Amniotic epithelial cell (primary cell): Measurements from ENCODE around the gene FOXP2.
A peak's percentile ranks its signal among the peaks of the same experiment; 100 is the strongest.
"Not testable (repeated sequence)": the region's sequence is repeated elsewhere in the genome, so short reads cannot be mapped to it uniquely, and the experiment has no call there.

ENCODE experiments used
- DNase-seq: peaks from one replicate; pipeline ENCODE4 v3.0.0-alpha.2; 2010; ENCODE audit warnings: low read depth

Gene FOXP2

DNA sequence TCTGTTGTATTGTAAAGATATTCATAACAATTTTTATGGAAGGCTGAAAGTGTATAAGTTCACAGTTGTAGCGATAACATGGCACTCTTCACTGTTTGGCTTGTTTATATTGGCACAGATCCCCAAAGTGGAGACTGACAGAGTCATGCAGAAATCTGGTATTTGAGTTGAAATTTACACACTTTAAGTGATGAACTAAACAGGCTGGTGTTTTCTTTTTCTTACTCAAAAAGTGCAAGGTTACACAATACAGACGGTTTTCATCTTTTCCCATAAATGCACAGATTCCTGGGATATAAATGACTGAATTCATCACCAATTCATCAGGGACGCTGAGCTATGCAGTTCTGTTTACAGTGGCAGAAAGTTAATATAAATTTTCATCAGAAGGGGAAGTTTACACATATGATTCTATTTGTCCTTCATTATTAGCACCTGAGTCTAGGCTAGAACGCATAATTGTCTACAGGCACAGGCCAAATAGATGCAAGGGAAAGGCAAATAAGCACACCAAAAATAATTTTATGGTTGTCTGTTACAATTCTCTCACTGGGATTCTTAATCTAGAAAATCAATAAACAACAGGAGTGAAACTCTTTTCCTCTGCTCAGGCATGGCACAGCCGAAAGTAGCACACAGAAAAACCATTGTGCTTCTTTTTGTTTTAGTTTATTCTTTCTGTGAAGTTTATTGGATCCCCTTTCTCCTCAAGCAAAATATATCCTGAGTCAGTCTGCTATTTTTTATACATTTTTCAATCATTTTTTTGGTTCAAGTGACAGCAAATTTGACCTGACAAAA is 88.0 kb downstream of the FOXP2 start:
- peak; percentile 1 for DNase-seq

DNA sequence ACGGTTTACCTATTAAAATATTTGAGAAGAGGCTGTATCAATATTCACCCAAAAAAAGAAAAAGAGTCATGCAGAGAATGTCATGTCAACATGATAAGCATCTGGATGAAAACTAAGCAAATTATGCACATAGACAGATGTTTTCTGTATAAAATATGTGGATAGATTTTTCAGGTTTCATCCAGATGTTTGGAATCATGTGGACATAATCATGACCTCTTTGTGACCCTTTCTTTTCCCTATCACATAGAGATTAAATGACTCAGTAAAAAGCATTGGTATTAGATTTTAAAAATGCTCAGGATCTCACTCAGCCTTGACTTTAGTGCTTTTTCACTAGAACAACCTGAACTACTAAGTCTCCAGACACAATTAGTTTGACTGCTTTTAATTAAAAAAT is 90.0 kb downstream of the FOXP2 start:
- DNase-seq = no peak

DNA sequence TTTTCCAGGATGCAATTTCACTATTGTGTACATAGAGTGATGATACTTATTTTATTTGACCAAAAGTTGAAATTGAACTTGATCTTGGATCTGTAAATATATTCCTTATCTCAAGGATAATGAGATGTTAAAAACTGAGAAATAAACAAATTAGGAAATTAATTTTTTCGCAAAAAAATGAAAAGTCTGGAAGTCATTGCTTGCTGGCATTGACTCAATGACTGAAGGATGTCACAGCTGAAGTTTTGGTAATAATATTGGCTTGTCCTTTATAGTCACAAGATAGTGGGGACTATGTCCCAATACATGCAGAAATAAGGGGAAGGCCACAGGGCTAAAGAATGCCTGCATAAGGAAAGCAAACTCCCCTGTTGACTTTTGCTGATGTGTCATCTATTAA is 92.8 kb downstream of the FOXP2 start:
- no peak for DNase-seq

DNA sequence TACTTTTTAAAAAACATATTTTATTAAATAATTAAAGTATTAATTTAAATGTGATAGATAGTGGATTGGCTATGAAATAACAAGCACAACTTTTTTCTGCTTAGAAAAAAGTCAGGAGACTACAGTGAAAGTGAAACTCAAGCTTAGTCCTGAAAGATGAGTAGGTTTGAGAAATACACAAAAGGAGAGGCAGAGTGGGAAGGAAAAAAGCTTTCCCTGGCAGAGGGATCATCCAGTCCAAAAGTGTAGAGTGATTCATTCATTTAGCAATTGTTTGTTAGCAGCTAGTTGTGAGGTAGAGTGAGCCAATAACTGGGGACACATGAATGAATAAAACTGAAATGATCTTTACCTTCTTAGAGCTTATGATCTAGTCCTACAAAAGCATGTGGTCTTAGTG is 93.5 kb downstream of the FOXP2 start:
- peak; percentile 26 for DNase-seq

DNA sequence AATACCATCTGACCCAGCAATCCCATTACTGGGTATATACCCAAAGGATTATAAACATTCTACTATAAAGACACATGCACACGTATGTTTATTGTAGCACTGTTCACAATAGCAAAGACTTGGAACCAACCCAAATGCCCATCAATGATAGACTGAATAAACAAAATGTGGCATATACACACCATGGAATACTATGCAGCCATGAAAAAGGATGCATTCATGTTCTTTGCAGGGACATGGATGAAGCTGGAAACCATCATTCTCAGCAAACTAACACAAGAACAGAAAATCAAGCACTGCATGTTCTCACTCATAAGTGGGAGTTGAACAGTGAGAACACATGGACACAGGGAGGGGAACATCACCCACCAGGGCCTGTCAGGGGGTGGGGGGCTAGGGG is 96.2 kb downstream of the FOXP2 start:
- DNase-seq = not testable (repeated sequence)

DNA sequence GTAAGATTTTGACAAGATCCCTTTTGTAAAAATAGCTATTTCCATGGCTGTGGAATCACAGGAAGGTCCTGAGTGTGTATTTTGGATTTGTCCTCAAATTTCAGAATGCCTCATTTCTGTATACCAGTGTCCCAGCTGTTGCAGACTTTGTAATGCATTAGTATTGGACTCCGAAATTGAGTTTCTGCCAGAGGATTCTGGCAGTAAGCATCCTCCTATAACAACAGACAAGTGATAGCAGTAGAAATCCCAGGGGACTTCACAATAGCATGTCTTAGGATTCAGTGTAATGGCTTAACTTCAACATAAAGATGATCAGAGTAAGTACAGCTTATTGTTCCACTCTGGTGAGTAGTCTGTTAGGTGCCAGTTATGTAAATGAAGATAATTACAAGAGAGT is 104.6 kb downstream of the FOXP2 start:
- DNase-seq = no peak

DNA sequence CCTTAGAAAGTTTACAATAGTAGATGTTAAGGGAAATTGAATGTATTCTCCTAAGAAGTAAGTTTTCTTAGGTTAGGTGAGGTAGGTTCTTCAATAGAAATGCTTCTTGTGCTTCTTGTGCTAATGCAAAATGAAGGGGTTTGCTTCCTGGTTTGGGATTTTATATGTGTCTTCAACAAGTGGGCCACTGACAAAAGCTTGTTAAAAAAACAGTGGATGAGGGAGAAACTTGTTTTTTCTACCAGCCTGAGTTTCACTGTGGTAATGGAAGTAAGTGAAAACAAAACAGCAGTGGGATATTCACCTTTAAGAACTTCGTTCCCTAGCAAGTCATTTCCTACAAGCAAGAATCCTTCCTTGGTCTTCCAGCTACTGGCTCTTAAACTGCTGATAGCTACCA is 107.5 kb downstream of the FOXP2 start:
- DNase-seq = no peak

DNA sequence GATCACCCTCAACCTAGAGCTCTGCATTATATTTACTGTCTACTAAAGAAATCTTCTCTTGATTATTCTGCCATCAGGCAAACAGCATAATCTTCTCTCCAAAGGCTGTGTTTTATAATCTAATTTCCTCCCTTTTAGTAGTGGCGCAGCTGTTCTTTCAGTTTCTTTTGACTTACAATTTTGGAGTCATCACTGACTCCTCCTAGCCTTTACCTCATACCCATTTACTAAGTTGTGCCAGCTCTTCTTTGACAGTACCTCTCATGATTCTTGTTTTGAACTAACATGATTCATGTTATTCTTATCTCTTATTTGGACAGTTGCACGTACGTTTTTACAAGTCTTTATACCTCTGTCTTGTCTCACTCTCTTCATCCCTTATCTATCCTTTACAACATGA is 113.0 kb downstream of the FOXP2 start:
- peak; percentile 6 for DNase-seq

DNA sequence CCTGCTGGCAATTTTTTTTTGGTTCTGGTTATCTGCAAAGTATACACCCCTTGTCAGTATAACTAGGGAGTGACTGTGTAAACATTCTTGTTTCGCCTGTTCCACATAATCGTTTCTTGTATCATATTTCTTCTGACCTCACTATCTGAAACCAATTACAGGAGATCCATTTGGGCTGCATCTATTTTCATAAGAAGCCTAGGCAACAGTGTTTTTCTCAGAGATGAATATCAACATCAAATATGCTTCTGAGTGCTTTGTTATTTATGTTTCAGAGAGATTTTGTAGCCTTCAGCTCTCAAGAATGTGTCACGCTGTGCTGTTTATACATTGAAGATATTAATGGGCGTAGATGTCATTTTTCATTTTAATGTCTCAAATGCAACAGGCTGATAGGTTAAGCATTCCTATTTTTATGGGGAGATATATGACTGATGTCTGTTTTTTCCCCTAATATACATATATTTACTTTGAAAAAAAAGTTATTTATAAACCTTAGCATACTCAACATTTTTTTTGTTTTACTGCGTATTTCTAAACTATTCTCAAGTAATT is 115.5 kb downstream of the FOXP2 start:
- DNase-seq = peak; percentile 37

DNA sequence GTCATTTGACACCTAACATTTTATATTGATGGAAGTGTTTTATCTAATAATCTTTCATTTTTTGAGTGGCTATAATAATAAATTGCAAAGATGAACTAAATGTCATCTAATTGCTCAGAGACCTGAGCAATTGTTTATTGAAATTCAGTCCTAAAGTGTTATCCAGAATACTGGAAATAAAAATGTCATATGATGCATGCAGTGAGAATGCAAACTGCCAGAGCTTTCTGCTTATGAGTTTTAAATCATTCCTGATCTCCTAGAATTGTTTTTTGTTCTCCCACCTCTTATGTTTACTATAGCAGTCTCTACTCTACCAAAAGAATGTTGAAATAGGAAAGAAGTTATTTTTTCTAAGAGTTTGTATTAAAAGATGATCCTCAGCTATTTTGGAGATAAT is 116.7 kb downstream of the FOXP2 start:
- DNase-seq = peak; percentile 8

DNA sequence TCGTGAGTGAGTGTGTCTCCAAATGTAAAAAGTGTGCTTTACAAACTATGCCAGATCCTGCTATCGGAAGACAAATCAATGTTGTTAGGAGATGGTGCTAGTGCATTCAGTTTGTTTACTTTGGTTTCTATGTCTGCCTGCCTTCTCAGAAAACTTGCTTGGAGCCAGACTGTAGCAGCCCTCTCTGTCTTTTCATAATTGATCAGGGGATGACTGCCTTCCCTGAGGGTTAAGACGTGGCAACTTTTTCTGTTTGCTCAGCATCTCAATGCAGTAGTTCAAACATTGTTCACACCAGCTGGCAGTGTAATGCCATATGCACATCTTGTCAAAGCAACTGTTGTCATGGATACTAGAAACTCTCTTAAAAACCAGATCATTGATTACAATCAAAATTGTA is 118.5 kb downstream of the FOXP2 start:
- no peak for DNase-seq

DNA sequence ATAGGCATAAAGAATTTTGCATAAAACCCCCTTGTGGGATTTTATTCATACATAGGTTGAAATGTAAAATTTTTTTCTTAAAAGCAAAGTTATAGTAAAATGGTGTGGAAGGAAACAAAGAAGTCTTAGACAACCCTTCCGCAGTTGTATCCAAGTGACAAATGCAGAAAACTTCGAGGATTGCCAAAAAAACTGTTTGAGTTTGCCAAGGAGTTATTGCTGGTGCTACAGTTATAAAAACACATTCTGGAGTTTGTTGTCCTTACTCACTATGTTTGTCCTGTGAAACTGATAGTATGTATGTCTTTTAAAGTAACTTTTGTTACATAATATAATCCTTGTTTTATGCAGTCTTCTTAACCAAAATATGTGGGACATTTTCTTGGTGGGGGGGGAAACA is 120.3 kb downstream of the FOXP2 start:
- DNase-seq = no peak

DNA sequence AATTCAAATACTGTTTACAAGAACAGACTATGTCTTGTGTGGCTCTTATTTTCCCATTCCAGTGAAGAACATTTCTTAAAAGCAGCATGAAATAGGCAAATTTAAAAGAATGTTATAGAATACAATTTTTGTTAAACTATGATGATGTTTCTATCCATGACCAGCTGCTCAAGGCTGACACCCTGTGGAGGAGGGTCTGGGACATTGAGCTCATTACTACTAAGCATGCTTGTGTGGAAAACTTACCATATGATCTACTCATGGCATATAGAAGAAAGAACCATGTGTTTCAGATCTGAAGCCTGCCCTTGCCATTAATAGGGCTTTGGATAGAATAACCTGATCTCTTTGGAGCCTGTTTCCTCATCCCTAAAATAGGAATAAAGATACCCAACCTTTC is 125.0 kb downstream of the FOXP2 start:
- DNase-seq = peak; percentile 12

DNA sequence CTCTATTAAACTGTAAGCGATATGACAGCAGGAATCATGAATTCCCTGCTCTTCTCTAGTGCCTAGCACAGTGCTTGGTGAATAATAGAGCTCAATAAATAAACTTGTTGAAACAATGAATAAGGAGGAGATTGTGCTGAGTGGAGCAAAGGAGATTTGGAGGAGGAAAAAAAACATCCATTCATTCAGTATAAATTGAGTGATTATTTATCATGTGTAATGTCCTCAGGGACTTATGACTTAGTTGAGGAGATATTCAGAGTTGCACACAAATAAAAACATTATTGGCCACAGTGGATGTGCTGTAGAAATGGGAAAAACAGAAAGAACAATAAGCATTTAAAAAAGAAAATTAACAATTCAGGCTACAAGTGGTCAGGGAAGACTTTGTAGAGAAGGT is 125.7 kb downstream of the FOXP2 start:
- no peak for DNase-seq

DNA sequence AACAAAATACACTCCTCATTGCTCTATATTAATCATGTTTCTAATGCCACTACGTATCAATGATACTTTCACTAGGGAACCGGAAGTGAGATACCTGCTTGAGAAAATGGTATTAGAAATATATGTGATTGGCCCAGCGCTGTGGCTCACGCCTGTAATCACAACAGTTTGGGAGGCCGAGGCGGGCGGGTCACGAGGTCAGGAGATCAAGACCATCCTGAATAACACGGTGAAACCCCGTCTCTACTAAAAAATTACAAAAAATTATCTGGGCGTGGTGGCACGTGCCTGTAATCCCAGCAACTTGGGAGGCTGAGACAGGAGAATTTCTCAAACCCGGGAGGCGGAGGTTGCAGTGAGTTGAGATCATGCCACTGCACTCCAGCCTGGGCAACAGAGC is 132.7 kb downstream of the FOXP2 start:
- not testable (repeated sequence) for DNase-seq

DNA sequence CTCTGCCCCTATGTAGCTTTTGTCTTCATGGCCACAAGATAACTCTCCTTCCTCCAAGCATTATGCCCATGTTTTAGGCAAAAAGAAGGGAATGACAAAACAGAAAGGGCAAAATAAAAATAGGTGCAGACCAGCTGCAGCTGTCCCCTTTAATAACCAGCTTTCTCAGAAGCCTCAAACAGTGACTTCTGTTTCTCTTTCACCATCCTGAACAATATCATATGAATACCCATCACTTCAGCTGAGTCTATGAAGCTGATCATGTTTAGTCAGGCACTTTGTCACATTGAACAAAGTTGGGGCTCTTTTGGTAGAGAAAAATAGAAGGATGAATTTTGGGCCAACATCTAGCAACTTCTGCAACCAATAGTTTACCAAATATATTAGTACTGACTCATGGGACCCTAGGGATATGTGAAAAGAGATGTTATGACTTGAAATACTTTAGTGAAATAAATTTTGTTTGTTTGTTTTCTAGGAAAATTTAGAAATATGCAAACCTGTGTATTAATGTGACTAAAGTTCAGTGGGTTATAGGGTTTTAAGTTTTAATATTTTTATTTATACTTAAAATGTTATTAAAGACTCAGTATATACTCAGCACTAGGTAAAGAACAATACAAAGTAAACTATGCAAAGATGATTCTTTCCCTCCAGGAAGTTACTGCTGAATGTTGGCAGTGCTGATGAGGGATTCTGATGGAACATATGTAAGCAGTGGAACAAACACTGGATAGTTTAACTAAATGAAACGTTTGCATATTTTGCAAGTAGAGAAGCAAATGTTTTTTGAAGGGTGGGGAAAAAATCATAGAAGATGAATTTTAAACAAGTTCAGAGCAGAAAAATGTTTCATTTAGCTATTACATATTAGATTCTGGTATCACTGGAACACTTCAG is 133.7 kb downstream of the FOXP2 start:
- no peak for DNase-seq

DNA sequence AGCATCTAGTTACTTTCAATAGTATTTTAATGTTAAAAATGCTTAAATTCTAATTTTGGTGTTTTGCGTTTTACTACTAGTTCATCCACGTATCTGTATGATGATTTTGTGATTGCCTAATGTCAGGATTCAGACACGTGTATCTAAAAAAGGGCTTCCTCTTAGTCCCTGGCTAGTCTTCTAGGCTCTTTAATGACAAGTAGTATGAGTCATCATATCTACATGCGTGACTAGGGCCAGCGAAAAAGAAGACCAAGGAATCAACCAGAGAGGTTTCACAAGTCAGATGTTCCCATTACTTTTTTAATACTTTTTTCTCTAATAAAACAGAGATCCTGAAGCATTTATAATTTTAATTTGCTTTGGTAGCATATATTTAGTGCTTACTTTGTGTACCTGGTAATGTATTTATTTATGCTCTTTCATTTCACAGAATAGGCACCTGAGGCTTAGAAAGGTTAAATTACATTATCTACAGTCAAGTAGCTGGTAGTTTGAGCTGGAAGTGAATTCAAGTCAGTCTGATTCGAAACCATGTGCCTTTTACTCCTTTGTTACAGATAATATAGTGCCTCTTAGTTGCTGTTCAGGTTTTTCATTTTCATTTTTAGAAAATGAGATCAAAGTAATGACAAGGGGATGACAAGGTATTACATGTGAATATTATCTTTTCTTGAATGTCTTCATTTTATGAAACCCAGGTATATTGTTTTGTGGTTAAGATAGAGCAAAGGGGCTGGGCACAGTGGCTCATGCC is 140.3 kb downstream of the FOXP2 start:
- peak; percentile 15 for DNase-seq

DNA sequence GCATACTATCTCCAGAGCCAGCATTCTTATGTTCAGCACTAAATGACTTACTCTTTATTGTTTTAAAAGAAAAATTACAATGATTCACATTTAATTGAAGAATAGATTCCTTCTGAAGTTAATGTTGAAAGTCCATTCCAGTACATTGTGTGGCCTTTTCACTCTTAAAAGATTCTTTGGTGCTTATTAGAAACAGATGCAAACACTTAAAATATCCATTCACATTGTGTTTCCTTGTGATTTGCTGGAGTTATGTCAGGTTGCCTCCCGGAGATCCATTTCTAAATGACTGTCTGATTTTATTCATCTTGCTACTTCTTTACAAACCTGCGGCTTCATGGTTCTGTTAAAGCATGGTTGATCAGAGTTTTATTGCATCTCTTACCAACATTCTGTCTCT is 152.8 kb downstream of the FOXP2 start:
- no peak for DNase-seq

DNA sequence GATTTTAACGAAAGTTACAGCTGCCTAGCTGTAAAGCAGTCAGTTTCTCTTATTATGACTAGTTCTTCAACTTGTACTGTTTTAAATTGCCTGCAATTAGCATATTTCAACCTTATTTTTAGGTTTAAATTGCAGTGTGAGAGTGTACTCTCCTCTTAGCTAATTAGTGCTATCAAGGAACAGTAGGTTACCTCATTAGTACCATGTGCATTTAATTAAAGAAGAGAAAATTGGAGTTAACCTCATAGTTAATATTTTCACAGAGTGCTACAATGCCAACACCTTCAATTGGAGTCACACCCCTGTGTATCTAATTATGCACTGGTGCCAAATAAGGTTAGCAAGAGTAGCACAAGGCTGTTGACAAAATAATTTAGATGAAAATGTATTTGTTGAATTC is 154.6 kb downstream of the FOXP2 start:
- no peak for DNase-seq

DNA sequence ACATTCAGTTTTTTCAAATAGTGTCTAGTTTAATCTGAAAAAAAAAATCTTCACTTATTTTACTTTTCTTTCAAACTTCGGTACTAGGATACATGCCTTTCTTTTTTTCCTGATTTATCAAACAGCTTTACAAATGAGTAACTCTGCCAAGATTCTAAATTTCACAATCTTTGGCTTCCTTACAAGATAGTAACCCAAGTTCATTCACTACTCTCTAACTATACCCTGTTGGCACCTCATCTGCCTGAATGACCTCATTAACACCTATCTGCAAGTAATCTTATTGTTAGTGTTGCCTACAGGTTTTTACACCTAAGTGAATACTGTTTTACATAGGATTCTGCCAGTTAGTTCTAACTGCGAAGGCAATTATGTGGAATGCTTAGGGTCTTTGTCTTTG is 159.8 kb downstream of the FOXP2 start:
- DNase-seq = peak; percentile 64

DNA sequence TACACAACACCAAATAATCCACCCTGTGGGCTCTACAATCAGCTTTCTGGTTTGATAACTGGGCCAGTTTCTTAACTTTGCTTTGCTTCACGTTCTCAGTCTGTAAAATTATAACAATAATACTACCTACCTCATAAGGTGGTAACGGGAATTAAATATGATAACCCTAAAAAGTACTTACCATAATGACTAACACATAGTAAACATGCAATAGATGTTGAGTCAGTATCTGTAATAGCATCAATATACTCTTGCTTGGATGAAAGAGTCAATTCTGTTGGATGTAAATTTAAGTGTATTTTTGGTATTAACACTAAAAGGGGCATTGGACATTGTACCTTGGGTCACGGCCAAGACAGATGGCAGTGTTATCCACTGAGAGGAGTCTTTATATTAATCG is 160.5 kb downstream of the FOXP2 start:
- DNase-seq = no peak

DNA sequence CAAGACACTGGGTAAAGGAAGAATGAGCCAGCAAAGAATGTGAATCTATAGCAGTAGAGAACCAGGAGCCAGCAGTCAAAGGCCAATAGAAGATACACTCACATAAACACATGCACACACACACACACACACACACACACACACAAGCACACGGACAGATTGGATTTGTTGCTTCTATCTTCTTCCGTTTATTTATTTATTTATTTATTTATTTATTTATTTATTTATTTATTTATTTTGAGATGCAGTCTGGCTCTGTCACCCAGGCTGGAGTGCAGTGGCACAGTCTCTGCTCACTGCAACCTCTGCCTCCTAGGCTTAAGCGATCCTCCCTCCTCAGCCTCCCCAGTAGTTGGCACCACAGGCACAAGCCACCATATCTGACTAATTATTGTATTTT is 166.3 kb downstream of the FOXP2 start:
- DNase-seq = not testable (repeated sequence)
